ENCODE measurements around the gene PSMB9.
"Not testable (repeated sequence)": the region's sequence is repeated elsewhere in the genome, so short reads cannot be mapped to it uniquely, and the experiment has no call there.

PSMB9 gene

GRCh38 chr6:32876603-32877002, 22.6 kb downstream of the PSMB9 start:
- no peak for DNase-seq (ENCODE audit: extremely low read depth, low read depth)
- TF ChIP-seq CTCF (IDR thresholded peaks at IDR 0.05; ENCODE audit: low read depth, low read length) = no peak

- DNase-seq (ENCODE audit: extremely low read depth, low read depth) = no peak
- TF ChIP-seq CTCF (IDR thresholded peaks at IDR 0.05; ENCODE audit: low read depth, low read length) = no peak
Measured at GRCh38 chr6:32879691-32880090, 25.7 kb downstream of the PSMB9 start.

GRCh38 chr6:32880962-32881361, 27.0 kb downstream of the PSMB9 start:
- not testable (repeated sequence) for DNase-seq (ENCODE audit: extremely low read depth, low read depth)

- DNase-seq (ENCODE audit: extremely low read depth, low read depth) = no peak
- no peak for TF ChIP-seq CTCF (IDR thresholded peaks at IDR 0.05; ENCODE audit: low read depth, low read length)
Measured at GRCh38 chr6:32882879-32883250, 28.9 kb downstream of the PSMB9 start.

- no peak for TF ChIP-seq CTCF (IDR thresholded peaks at IDR 0.05; ENCODE audit: low read depth, low read length)
- DNase-seq (ENCODE audit: extremely low read depth, low read depth) = peak; percentile 35
Measured at GRCh38 chr6:32883789-32884188, 29.8 kb downstream of the PSMB9 start.

GRCh38 chr6:32885698-32886286, 31.8 kb downstream of the PSMB9 start:
- TF ChIP-seq CTCF (IDR thresholded peaks at IDR 0.05; ENCODE audit: low read depth, low read length) = peak; percentile 48
- DNase-seq (ENCODE audit: extremely low read depth, low read depth) = peak; percentile 44

GRCh38 chr6:32886681-32887383, 32.8 kb downstream of the PSMB9 start:
- no peak for DNase-seq (ENCODE audit: extremely low read depth, low read depth)
- no peak for TF ChIP-seq CTCF (IDR thresholded peaks at IDR 0.05; ENCODE audit: low read depth, low read length)

GRCh38 chr6:32887616-32888015, 33.6 kb downstream of the PSMB9 start:
- no peak for TF ChIP-seq CTCF (IDR thresholded peaks at IDR 0.05; ENCODE audit: low read depth, low read length)
- DNase-seq (ENCODE audit: extremely low read depth, low read depth) = no peak

All from AG09319 (cell line).